Spleen (tissue), 7 donors: Measurements from ENCODE around the gene BMP6.

ENCODE experiments used
- POLR2A ChIP-seq, 3 donors: fragments of 450-650 bp; IDR thresholded peaks; one replicate each; pipeline ENCODE4 v1.5.1; 2017; ENCODE audit warnings: antibody characterized with exemption in 3 of 3, mild to moderate bottlenecking in 1 of 3
- TF ChIP-seq, protein P1 (sequence below), 11 experiments: fragments of 200-600 bp in 7 of 11; fragments of 450-650 bp in 4 of 11; sonication (generic) in 4 of 11; IDR thresholded peaks in 8 of 11; conservative IDR thresholded peaks in 3 of 11; 1 replicate in 7 of 11; 2 replicates in 4 of 11; pipeline versions ENCODE4 v1.4.0 to v1.8.0; 2016 to 2021; ENCODE audit warnings: antibody characterized with exemption in 11 of 11, inconsistent platforms in 4 of 11, mild to moderate bottlenecking in 1 of 11
- donor health status: DM: no; HTN: no; CAD: no; lungs with moderate emphysema.
- donor health status: DM: no; HTN: no; CAD: no.
- donor health status: DM: no; HTN: no; CAD: no.

DNA sequence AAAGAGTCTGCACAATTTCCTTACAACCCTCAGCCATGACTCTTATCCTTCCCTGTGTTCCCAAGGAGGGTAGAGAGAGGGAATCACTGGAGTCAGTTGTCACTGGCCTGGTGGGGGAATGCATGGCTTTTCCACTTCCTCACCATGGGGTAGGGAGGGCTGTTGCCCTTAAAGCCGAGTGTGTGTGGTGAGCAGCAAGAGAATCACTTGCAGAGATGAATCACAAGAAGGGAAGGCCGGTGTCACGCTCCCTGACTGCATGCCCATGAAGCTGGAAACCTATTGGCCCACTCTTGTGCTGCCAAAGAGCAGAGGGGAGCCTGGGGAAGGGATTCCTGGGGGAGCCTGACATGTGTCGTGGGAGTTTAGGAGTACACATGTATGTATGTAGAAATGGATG is 18.1 kb upstream of the BMP6 start:
- TF ChIP-seq, protein P1, sequence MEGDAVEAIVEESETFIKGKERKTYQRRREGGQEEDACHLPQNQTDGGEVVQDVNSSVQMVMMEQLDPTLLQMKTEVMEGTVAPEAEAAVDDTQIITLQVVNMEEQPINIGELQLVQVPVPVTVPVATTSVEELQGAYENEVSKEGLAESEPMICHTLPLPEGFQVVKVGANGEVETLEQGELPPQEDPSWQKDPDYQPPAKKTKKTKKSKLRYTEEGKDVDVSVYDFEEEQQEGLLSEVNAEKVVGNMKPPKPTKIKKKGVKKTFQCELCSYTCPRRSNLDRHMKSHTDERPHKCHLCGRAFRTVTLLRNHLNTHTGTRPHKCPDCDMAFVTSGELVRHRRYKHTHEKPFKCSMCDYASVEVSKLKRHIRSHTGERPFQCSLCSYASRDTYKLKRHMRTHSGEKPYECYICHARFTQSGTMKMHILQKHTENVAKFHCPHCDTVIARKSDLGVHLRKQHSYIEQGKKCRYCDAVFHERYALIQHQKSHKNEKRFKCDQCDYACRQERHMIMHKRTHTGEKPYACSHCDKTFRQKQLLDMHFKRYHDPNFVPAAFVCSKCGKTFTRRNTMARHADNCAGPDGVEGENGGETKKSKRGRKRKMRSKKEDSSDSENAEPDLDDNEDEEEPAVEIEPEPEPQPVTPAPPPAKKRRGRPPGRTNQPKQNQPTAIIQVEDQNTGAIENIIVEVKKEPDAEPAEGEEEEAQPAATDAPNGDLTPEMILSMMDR (IDR thresholded peaks at IDR 0.05 in 8 of 11, conservative IDR thresholded peaks at IDR 0.05 in 3 of 11), result no peak
- no peak for TF ChIP-seq POLR2A (IDR thresholded peaks at IDR 0.05)
